CD4-positive, alpha-beta T cell (primary cell): ENCODE results near the gene FMNL2. TPM values are rescaled to one million over a fixed set of nuclear protein-coding genes. Genes with fewer than 3 reads are reported as not detected.

Source experiments
- ATAC-seq: fragments of 200-7000 bp; cut with Tn5 transposase; one replicate; pipeline ENCODE4 v1.10.0; 2022; ENCODE audit warnings: mild to moderate bottlenecking; ENCODE audit not compliant: poor library complexity
- CTCF ChIA-PET: fragments of 350-600 bp; sonication (Branson Sonifier 250); formaldehyde crosslinking; loops from one replicate; lab custom pipeline; 2021; ENCODE audit warnings: antibody characterized with exemption, inconsistent platforms; lab: Charles Lee
- POLR2A ChIA-PET: fragments of 350-600 bp; sonication (Branson Sonifier 250); formaldehyde crosslinking; loops from one replicate; lab custom pipeline; 2021; ENCODE audit warnings: antibody characterized with exemption, inconsistent platforms; lab: Charles Lee
- DNase-seq, 14 experiments: peaks; one replicate each; pipeline ENCODE4 v3.0.0-alpha.2; 2013 to 2020; ENCODE audit warnings: mixed read lengths in 2 of 14
- H3K27ac ChIP-seq, 2 donors: one replicate each; pipeline versions ENCODE4 v1.5.1 to v1.7.0; 2013; ENCODE audit warnings: low read length in 2 of 2, low read depth in 1 of 2, mild to moderate bottlenecking in 1 of 2
- H3K27me3 ChIP-seq, 2 experiments: 1 replicate in 1 of 2; 2 replicates in 1 of 2; pipeline versions ENCODE4 v1.6.1 to v1.7.0; 2013; ENCODE audit warnings: low read length in 2 of 2, control low read depth in 1 of 2, mild to moderate bottlenecking in 1 of 2, moderate library complexity in 1 of 2; ENCODE audit not compliant: insufficient read depth in 2 of 2, control insufficient read depth in 1 of 2
- H3K36me3 ChIP-seq: one replicate; pipeline ENCODE4 v1.6.1; 2013; ENCODE audit warnings: low read length, control low read depth; ENCODE audit not compliant: insufficient read depth
- H3K4me1 ChIP-seq: one replicate; pipeline ENCODE4 v1.6.1; 2013; ENCODE audit warnings: low read length, control low read depth; ENCODE audit not compliant: insufficient read depth
- H3K4me3 ChIP-seq: one replicate; pipeline ENCODE4 v1.5.1; 2013; ENCODE audit warnings: mild to moderate bottlenecking, low read length, moderate library complexity
- H3K9me3 ChIP-seq, 2 experiments: 1 replicate in 1 of 2; 2 replicates in 1 of 2; pipeline versions ENCODE4 v1.6.1 to v1.7.0; 2013; ENCODE audit warnings: low read length in 2 of 2, mild to moderate bottlenecking in 2 of 2, control low read depth in 1 of 2, moderate library complexity in 1 of 2; ENCODE audit not compliant: control insufficient read depth in 1 of 2, insufficient read depth in 1 of 2
- H3K27ac Mint-ChIP-seq: one replicate; pipeline ENCODE4 v1.8.0; 2020; ENCODE audit warnings: mixed read lengths
- H3K27me3 Mint-ChIP-seq: one replicate; pipeline ENCODE4 v1.8.0; 2021; ENCODE audit warnings: mixed read lengths
- H3K36me3 Mint-ChIP-seq: one replicate; pipeline ENCODE4 v1.8.0; 2021; ENCODE audit warnings: low read depth, mixed read lengths
- H3K4me1 Mint-ChIP-seq: one replicate; pipeline ENCODE4 v1.8.0; 2021; ENCODE audit warnings: low read depth, mixed read lengths
- H3K4me3 Mint-ChIP-seq: one replicate; pipeline ENCODE4 v1.8.0; 2020; ENCODE audit warnings: mild to moderate bottlenecking, mixed read lengths
- H3K9me3 Mint-ChIP-seq: one replicate; pipeline ENCODE4 v1.8.0; 2020; ENCODE audit warnings: mixed read lengths
- intact Hi-C, 2 experiments: fragments of 100-400 bp; cut with DNase I in 1 of 2; cut with micrococcal nuclease in 1 of 2; formaldehyde crosslinking; loops; one replicate each; pipeline versions ENCODE4 v1.15.1 to v1.9.0; 2023 to 2025; cut with DNase I, micrococcal nuclease
- total RNA-seq, 174 experiments: library from RNA in 2 of 174; stranded (reverse) in 2 of 174; gene quantifications; one replicate each; pipeline ENCODE4 v1.2.3 and lab custom pipeline; 2021 to 2026
- TF ChIP-seq, protein P1 (sequence below): fragments of 200-600 bp; IDR thresholded peaks from one replicate; pipeline ENCODE4 v1.8.0; 2022; ENCODE audit warnings: antibody characterized with exemption, mild to moderate bottlenecking

The FMNL2 gene
- total RNA-seq, 2 experiments from 2014 or later = 0.30 to 0.31 TPM

DNA sequence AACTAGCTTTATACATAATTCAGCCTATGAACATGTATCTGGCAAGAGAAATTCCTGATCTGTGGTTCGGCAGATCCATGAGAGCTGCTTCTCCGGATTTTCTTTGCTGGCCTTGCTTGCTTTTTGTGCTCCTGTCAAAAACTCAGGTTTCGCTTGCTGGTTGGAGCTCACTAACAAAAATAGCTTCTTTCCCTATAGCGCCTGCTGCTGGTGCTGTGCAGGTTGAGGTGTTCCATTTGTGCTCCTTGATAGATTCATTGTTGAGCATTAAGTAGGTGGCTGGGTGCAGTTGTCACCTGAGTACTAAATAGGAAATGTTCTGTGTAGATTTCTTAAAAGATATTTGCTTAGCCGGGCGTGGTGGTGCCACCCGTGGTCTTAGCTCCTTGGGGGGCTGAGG is 234.2 kb downstream of the FMNL2 start:
- no peak overlapping the region for H3K27ac ChIP-seq
- intact Hi-C loops = no loop called here
- CTCF ChIA-PET = no interaction called here
- no peaks in the 10 kb centered on the region for H3K27me3 ChIP-seq
- TF ChIP-seq, protein P1, sequence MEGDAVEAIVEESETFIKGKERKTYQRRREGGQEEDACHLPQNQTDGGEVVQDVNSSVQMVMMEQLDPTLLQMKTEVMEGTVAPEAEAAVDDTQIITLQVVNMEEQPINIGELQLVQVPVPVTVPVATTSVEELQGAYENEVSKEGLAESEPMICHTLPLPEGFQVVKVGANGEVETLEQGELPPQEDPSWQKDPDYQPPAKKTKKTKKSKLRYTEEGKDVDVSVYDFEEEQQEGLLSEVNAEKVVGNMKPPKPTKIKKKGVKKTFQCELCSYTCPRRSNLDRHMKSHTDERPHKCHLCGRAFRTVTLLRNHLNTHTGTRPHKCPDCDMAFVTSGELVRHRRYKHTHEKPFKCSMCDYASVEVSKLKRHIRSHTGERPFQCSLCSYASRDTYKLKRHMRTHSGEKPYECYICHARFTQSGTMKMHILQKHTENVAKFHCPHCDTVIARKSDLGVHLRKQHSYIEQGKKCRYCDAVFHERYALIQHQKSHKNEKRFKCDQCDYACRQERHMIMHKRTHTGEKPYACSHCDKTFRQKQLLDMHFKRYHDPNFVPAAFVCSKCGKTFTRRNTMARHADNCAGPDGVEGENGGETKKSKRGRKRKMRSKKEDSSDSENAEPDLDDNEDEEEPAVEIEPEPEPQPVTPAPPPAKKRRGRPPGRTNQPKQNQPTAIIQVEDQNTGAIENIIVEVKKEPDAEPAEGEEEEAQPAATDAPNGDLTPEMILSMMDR = no peak
- no peaks in the 10 kb centered on the region for H3K4me1 Mint-ChIP-seq
- no peaks in the 10 kb centered on the region for H3K4me1 ChIP-seq
- no peak overlapping the region for H3K4me3 ChIP-seq
- H3K9me3 Mint-ChIP-seq = no peaks in the 10 kb centered on the region
- no peaks in the 10 kb centered on the region for H3K36me3 ChIP-seq
- H3K4me3 Mint-ChIP-seq = no peak overlapping the region
- POLR2A ChIA-PET = no interaction called here
- ATAC-seq = no peak
- no peaks in the 10 kb centered on the region for H3K36me3 Mint-ChIP-seq
- H3K9me3 ChIP-seq = no peaks in the 10 kb centered on the region
- H3K27ac Mint-ChIP-seq = no peak overlapping the region
- no peak for DNase-seq
- H3K27me3 Mint-ChIP-seq = peaks cover 18% of the 10 kb centered on the region

DNA sequence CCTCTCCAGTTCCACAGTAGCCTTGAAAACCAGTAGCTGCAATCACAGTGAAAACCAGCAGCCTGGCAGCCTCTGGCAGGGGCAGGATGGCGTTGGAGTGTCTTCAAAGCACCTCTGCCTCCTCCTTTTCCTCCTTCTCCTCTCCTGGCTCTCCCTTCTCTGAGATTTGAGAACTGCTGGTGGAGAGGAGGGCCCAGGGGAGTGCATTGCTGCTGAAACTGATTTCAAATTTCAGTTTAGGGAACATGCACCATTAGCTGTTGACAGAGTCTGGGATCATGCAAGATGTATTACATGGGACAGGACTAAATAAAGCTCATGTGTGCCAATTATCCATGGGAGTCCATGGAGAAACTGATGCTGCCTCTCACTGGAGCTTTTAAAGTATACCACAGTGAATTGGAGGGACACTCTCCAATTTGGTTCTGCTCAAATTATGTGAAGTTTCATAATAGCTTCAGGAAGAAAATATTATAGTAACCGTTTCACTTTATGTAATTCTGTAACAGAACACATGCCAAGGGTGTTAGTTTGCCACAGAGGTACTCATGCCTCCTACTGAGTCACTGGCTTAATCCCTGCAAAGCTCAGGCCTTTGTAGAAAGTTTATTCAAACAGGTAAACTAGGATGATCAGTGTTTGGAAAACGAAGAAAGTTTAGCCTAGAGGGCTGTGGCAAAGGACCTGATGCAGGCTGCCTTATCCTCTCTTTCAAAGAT is 236.2 kb downstream of the FMNL2 start:
- Mint-ChIP-seq H3K4me3 (no peak overlapping the region), H3K9me3 (no peaks in the 10 kb centered on the region), H3K27me3 (peaks cover 7% of the 10 kb centered on the region), H3K4me1 (no peaks in the 10 kb centered on the region), H3K27ac (no peak overlapping the region), H3K36me3 (no peaks in the 10 kb centered on the region)
- ATAC-seq (no peak), DNase-seq (no peak)
- Histone ChIP-seq H3K4me1 (no peaks in the 10 kb centered on the region), H3K9me3 (no peaks in the 10 kb centered on the region), H3K27me3 (no peaks in the 10 kb centered on the region), H3K4me3 (no peak overlapping the region), H3K27ac (no peak overlapping the region), H3K36me3 (no peaks in the 10 kb centered on the region)
- intact Hi-C loops = no loop called here
- POLR2A ChIA-PET = no interaction called here
- CTCF ChIA-PET = no interaction called here
- TF ChIP-seq, protein P1 = no peak

DNA sequence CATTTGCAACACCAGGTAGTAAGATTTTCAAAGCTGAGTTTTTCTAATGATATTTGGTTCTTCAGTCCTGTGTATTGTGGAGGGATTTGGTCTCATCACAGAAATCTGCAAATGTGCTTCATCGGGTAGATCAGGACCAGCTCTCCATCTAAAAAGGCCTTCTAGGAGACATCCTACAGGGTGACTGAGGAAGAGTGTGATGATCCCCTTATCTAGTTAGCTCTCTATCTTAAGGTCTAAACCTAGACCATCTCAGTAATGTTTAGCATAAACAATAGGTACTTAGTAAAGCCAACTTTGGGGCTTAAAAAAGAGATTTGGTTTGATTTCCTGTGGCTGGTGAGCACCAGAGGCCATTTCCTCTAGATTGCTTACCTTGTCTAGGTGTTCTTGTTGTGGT is 237.1 kb downstream of the FMNL2 start:
- H3K27ac ChIP-seq = no peak overlapping the region
- Mint-ChIP-seq H3K4me3 (no peak overlapping the region), H3K27me3 (peaks cover 7% of the 10 kb centered on the region), H3K9me3 (no peaks in the 10 kb centered on the region), H3K4me1 (no peaks in the 10 kb centered on the region), H3K27ac (no peak overlapping the region), H3K36me3 (no peaks in the 10 kb centered on the region)
- TF ChIP-seq, protein P1 = no peak
- no peaks in the 10 kb centered on the region for H3K27me3 ChIP-seq
- ChIA-PET CTCF (no interaction called here), POLR2A (interaction anchor here (0.6 kb wide), 1 partner anchor 1185 kb away, joined by 3 read pairs; no protein-coding TSS in a partner anchor)
- H3K36me3 ChIP-seq = no peaks in the 10 kb centered on the region
- no peak for ATAC-seq
- no peaks in the 10 kb centered on the region for H3K9me3 ChIP-seq
- intact Hi-C loops = no loop called here
- no peak for DNase-seq
- no peaks in the 10 kb centered on the region for H3K4me1 ChIP-seq
- no peak overlapping the region for H3K4me3 ChIP-seq
